IMR-90 (cell line): ENCODE data around the gene CERK. TPM values are rescaled to one million over a fixed set of nuclear protein-coding genes. Genes with fewer than 3 reads are reported as not detected.

Experiments
- ATAC-seq: fragments of 200-7000 bp; cut with Tn5 transposase; 2 replicates; pipeline ENCODE4 v1.9.1; 2020; ENCODE audit warnings: low read depth, mild to moderate bottlenecking, moderate library complexity
- BruUV-seq: library from RNA; stranded (reverse); fragments of 400-500 nt; replicated peaks from 2 replicates; lab custom pipeline; 2021; lab: Mats Ljungman, UMichigan
- CTCF ChIA-PET: fragments of 300-600 bp; formaldehyde crosslinking; extraction: SDS; loops from one replicate; lab custom pipeline; 2021; ENCODE audit warnings: antibody characterized with exemption; lab: Yijun Ruan, JAX
- POLR2A ChIA-PET: fragments of 300-600 bp; sonication (Branson Sonifier 250); formaldehyde crosslinking; loops from one replicate; lab custom pipeline; 2022; ENCODE audit warnings: antibody characterized with exemption; ENCODE audit not compliant: unreplicated experiment; lab: Charles Lee
- DNase-seq: peaks from one replicate; pipeline ENCODE4 v3.0.0; 2013
- H2AFZ ChIP-seq: replicated peaks from 2 replicates; pipeline ENCODE3; 2013; ENCODE audit warnings: low read length, mild to moderate bottlenecking; ENCODE audit not compliant: poor library complexity
- H2AK5ac ChIP-seq: 2 replicates; pipeline ENCODE4 v1.6.1; 2013; ENCODE audit warnings: low read depth, low read length, inconsistent platforms
- H2AK9ac ChIP-seq: replicated peaks from 2 replicates; pipeline ENCODE3; 2013; ENCODE audit warnings: mild to moderate bottlenecking, low read depth, low read length, moderate library complexity; ENCODE audit not compliant: poor library complexity
- H2BK120ac ChIP-seq: 2 replicates; pipeline ENCODE4 v1.6.1; 2013; ENCODE audit warnings: low read depth, low read length, inconsistent platforms
- H2BK15ac ChIP-seq: 3 replicates; pipeline ENCODE4 v1.6.1; 2013; ENCODE audit warnings: low read depth, low read length, inconsistent platforms
- H2BK20ac ChIP-seq: 2 replicates; pipeline ENCODE4 v1.6.1; 2013; ENCODE audit warnings: low read depth, mild to moderate bottlenecking, inconsistent platforms, low read length, moderate library complexity
- H2BK5ac ChIP-seq: 2 replicates; pipeline ENCODE4 v1.6.1; 2013; ENCODE audit warnings: mild to moderate bottlenecking, low read depth, low read length, inconsistent platforms; ENCODE audit not compliant: poor library complexity, severe bottlenecking
- H3K14ac ChIP-seq: replicated peaks from 2 replicates; pipeline ENCODE4 v1.6.1; 2013; ENCODE audit warnings: low read depth, low read length, inconsistent platforms
- H3K18ac ChIP-seq: 2 replicates; pipeline ENCODE4 v1.6.1; 2013; ENCODE audit warnings: low read depth, low read length, control low read depth
- H3K23ac ChIP-seq: 2 replicates; pipeline ENCODE4 v1.6.1; 2013; ENCODE audit warnings: low read depth, low read length, inconsistent platforms
- H3K27ac ChIP-seq: 2 replicates; pipeline ENCODE4 v1.5.1; 2013; ENCODE audit warnings: mild to moderate bottlenecking, control low read depth, low read length; ENCODE audit not compliant: insufficient read depth
- H3K27me3 ChIP-seq: 2 replicates; pipeline ENCODE4 v1.6.1; 2013; ENCODE audit warnings: low read length; ENCODE audit not compliant: control insufficient read depth, insufficient read depth
- H3K36me3 ChIP-seq: 2 replicates; pipeline ENCODE4 v1.6.1; 2013; ENCODE audit warnings: low read length, mixed read lengths; ENCODE audit not compliant: control insufficient read depth, insufficient read depth
- H3K4ac ChIP-seq: 2 replicates; pipeline ENCODE4 v1.6.1; 2013; ENCODE audit warnings: low read depth, low read length, inconsistent platforms
- H3K4me1 ChIP-seq: 2 replicates; pipeline ENCODE4 v1.6.1; 2013; ENCODE audit warnings: low read length, mixed read lengths; ENCODE audit not compliant: control insufficient read depth, insufficient read depth
- H3K4me2 ChIP-seq: 2 replicates; pipeline ENCODE4 v1.6.1; 2013; ENCODE audit warnings: low read depth, mild to moderate bottlenecking, control low read depth, low read length, moderate library complexity
- H3K4me3 ChIP-seq: 2 replicates; pipeline ENCODE4 v1.5.1; 2013; ENCODE audit warnings: low read depth, mild to moderate bottlenecking, control low read depth, low read length, moderate library complexity; ENCODE audit not compliant: insufficient read depth
- H3K56ac ChIP-seq: 2 replicates; pipeline ENCODE4 v1.6.1; 2013; ENCODE audit warnings: low read length, inconsistent platforms; ENCODE audit not compliant: insufficient read depth; ENCODE audit errors: extremely low read depth
- H3K79me1 ChIP-seq, 2 experiments: 2 replicates each; pipeline ENCODE4 v1.6.1; 2013; ENCODE audit warnings: low read length in 2 of 2, inconsistent platforms in 1 of 2, low read depth in 1 of 2
- H3K9ac ChIP-seq: 2 replicates; pipeline ENCODE4 v1.6.1; 2013; ENCODE audit warnings: low read depth, low read length, control low read depth
- H3K9me1 ChIP-seq: 2 replicates; pipeline ENCODE4 v1.6.1; 2013; ENCODE audit warnings: low read length, inconsistent platforms; ENCODE audit not compliant: insufficient read depth
- H3K9me3 ChIP-seq: 2 replicates; pipeline ENCODE4 v1.6.1; 2013; ENCODE audit warnings: low read length; ENCODE audit not compliant: control insufficient read depth, insufficient read depth
- H4K20me1 ChIP-seq: 2 replicates; pipeline ENCODE4 v1.6.1; 2013; ENCODE audit warnings: low read length, inconsistent platforms; ENCODE audit not compliant: insufficient read depth
- H4K5ac ChIP-seq: 2 replicates; pipeline ENCODE4 v1.6.1; 2013; ENCODE audit warnings: mild to moderate bottlenecking, low read depth, low read length, control low read depth
- H4K8ac ChIP-seq, 2 experiments: 2 replicates each; pipeline ENCODE4 v1.6.1; 2013; ENCODE audit warnings: low read depth in 2 of 2, low read length in 2 of 2, control low read depth in 1 of 2, inconsistent platforms in 1 of 2
- H4K91ac ChIP-seq: 2 replicates; pipeline ENCODE4 v1.6.1; 2013; ENCODE audit warnings: low read depth, low read length, inconsistent platforms; ENCODE audit not compliant: insufficient read depth
- BHLHE40 ChIP-seq: fragments of 150-350 bp; IDR thresholded peaks from 2 replicates; pipeline ENCODE4 v1.6.1; 2016; ENCODE audit warnings: mild to moderate bottlenecking, low read depth, low read length
- CEBPB ChIP-seq: IDR thresholded peaks from 2 replicates; pipeline ENCODE4 v1.6.1; 2012; ENCODE audit warnings: low read depth, low read length, improper control_type of control experiment
- CTCF ChIP-seq: conservative IDR thresholded peaks from 2 replicates; pipeline ENCODE4 v1.5.1; 2012; ENCODE audit warnings: mild to moderate bottlenecking, low read depth, low read length, improper control_type of control experiment
- FOS ChIP-seq: fragments of 150-350 bp; IDR thresholded peaks from 2 replicates; pipeline ENCODE4 v1.6.1; 2016; ENCODE audit warnings: low read depth, low read length
- MXI1 ChIP-seq: IDR thresholded peaks from 2 replicates; pipeline ENCODE4 v1.6.1; 2012; ENCODE audit warnings: low read depth, mild to moderate bottlenecking, low read length, moderate library complexity, borderline replicate concordance
- NFE2L2 ChIP-seq: fragments of 150-350 bp; IDR thresholded peaks from 2 replicates; pipeline ENCODE4 v1.6.1; 2016; ENCODE audit warnings: low read depth, mild to moderate bottlenecking, low read length
- POLR2A ChIP-seq: IDR thresholded peaks from 2 replicates; pipeline ENCODE4 v1.6.1; 2012; ENCODE audit warnings: mild to moderate bottlenecking, low read depth, low read length
- RAD21 ChIP-seq: IDR thresholded peaks from 2 replicates; pipeline ENCODE4 v1.6.1; 2012; ENCODE audit warnings: low read length, improper control_type of control experiment
- RCOR1 ChIP-seq: IDR thresholded peaks from 2 replicates; pipeline ENCODE4 v1.6.1; 2012; ENCODE audit warnings: mild to moderate bottlenecking, low read length, improper control_type of control experiment; ENCODE audit not compliant: insufficient replicate concordance
- USF2 ChIP-seq: fragments of 150-350 bp; IDR thresholded peaks from 2 replicates; pipeline ENCODE4 v1.6.1; 2017; ENCODE audit warnings: mild to moderate bottlenecking, antibody characterized with exemption, low read length, low read depth
- WGBS, 2 experiments: methylation state at CpG; one replicate each; pipeline versions ENCODE4 v1.1.5 to v1.1.7; 2013; ENCODE audit warnings: missing lambda C conversion rate in 2 of 2; ENCODE audit not compliant: insufficient read length in 1 of 2; ENCODE audit errors: extremely low coverage in 2 of 2; 5-methylcytosine and 5-hydroxymethylcytosine counted together
- dilution Hi-C: fragments of 300-500 bp; cut with HindIII; formaldehyde crosslinking; loops from one replicate; pipeline ENCODE4 v1.14.3; 2018; ENCODE audit warnings: low sequenced_read_pairs; ENCODE audit not compliant: unreplicated experiment
- in situ Hi-C: fragments of 300-500 bp; cut with MboI; formaldehyde crosslinking; loops from 3 replicates; pipeline ENCODE4 v1.14.3; 2019; ENCODE audit warnings: low sequenced_read_pairs, inconsistent platforms, mixed read lengths
- intact Hi-C: fragments of 100-400 bp; cut with micrococcal nuclease; formaldehyde crosslinking; loops from 2 replicates; pipeline ENCODE4 v1.10.0; 2022
- polyA plus RNA-seq, 3 experiments: library from polyadenylated mRNA; depleted of rRNA; stranded (reverse); fragments of >200 nt; gene quantifications; 2 replicates each; pipeline ENCODE4 v1.2.3, GENCODE V29; 2012; ENCODE audit warnings: low replicate concordance in 1 of 3
- total RNA-seq: library from RNA; depleted of rRNA; stranded (reverse); fragments of >200 nt; gene quantifications from 2 replicates; pipeline ENCODE4 v1.2.3, GENCODE V29; 2012

The CERK gene
- total and polyA plus RNA-seq, 2 of the 4 experiments (the other 2 are of a cell fraction), result 25.3 to 38.7 TPM

GRCh38 chr22:46669201-46669600, 68.9 kb downstream of the CERK start:
- Histone ChIP-seq H2AK9ac (no peak overlapping the region), H4K8ac (no peak overlapping the region), H2AFZ (no peak overlapping the region), H3K9me3 (no peaks in the 10 kb centered on the region), H2BK20ac (no peak overlapping the region), H3K79me1 (no peaks in the 10 kb centered on the region), H3K4ac (no peak overlapping the region), H4K91ac (no peak overlapping the region), H3K9me1 (no peaks in the 10 kb centered on the region), H3K56ac (no peak overlapping the region), H3K27ac (no peak overlapping the region), H3K27me3 (no peaks in the 10 kb centered on the region), H3K4me2 (no peak overlapping the region), H2BK5ac (no peak overlapping the region), H3K9ac (no peak overlapping the region), H3K14ac (no peak overlapping the region), H2AK5ac (no peak overlapping the region), H2BK15ac (no peak overlapping the region), H3K36me3 (peaks cover 60% of the 10 kb centered on the region), H3K18ac (no peak overlapping the region), H3K23ac (no peak overlapping the region), H4K20me1 (no peaks in the 10 kb centered on the region), H3K4me3 (no peak overlapping the region), H3K4me1 (no peaks in the 10 kb centered on the region), H2BK120ac (no peak overlapping the region), H4K5ac (no peak overlapping the region)
- POLR2A ChIA-PET, result no interaction called here
- DNase-seq (no peak), ATAC-seq (no peak)
- no peak for TF ChIP-seq RAD21
- no peak for TF ChIP-seq USF2
- TF ChIP-seq BHLHE40, result no peak
- no peak for TF ChIP-seq CEBPB
- no peak for TF ChIP-seq RCOR1
- TF ChIP-seq MXI1, result no peak
- TF ChIP-seq NFE2L2, result no peak
- no peak for TF ChIP-seq FOS
- no peak for TF ChIP-seq CTCF
- TF ChIP-seq POLR2A, result no peak
- WGBS, 2 experiments, result no CpG with 5 or more reads among the region's 9 CpGs
- in situ Hi-C loops (no loop called here), dilution Hi-C loops (no loop called here), intact Hi-C loops (no loop called here)
- BruUV-seq, result no TSS peak
- CTCF ChIA-PET, result no interaction called here
